ENCODE measurements around the gene LHFPL2. TPM values are rescaled to one million over a fixed set of nuclear protein-coding genes. Genes with fewer than 3 reads are reported as not detected.

The LHFPL2 gene
- polyA plus RNA-seq, 1 of the 3 experiments (the other 2 are of a cell fraction), result 10.4 TPM

- peaks cover 27% of the 10 kb centered on the region for H4K20me1 ChIP-seq (ENCODE audit: insufficient read depth)
- peaks cover 5 to 36% of the 10 kb centered on the region in 2 experiments for H3K36me3 ChIP-seq (replicated peaks in 1 of 2; ENCODE audit: control insufficient read depth in 1 of 2, insufficient read depth in 2 of 2, low read length in 1 of 2)
- no peak overlapping the region for H3K4me3 ChIP-seq (ENCODE audit: low read depth in 2 of 2, low read length in 1 of 2)
- H3F3A ChIP-seq (replicated peaks; ENCODE audit: insufficient read depth), result peaks cover 40% of the 10 kb centered on the region
- ChIA-PET POLR2A (no interaction called here), CTCF (interaction anchor here (0.6 to 2.3 kb wide), 6 partner anchors 8 to 247 kb away, joined by 3 to 10 read pairs (median 4); no protein-coding TSS in a partner anchor)
- H3K9me3 ChIP-seq, result no peaks in the 10 kb centered on the region
- peaks cover 45 to 48% of the 10 kb centered on the region in 2 experiments for H3K4me1 ChIP-seq (ENCODE audit: control insufficient read depth in 1 of 2, insufficient read depth in 2 of 2, low read depth in 1 of 2, low read length in 1 of 2)
- H2AFZ ChIP-seq (ENCODE audit: low read depth), result no peak overlapping the region
- H3K79me2 ChIP-seq (ENCODE audit: insufficient read depth), result peaks cover 96% of the 10 kb centered on the region
- 80% methylated on average over 4 of the region's 4 CpGs for WGBS (ENCODE audit: low lambda C conversion rate)
- peak overlapping the region; percentile 74 to 92 for H3K27ac ChIP-seq (ENCODE audit: low read depth in 2 of 2, low read length in 1 of 2)
- no peak for DNase-seq
- peak overlapping the region; percentile 45; the same call in 1 of the 2 replicates for H3K9ac ChIP-seq
- H3K4me2 ChIP-seq, result peak overlapping the region; percentile 39
- no peaks in the 10 kb centered on the region for H3K27me3 ChIP-seq (ENCODE audit: insufficient read depth)
- TF ChIP-seq SIN3A (IDR thresholded peaks at IDR 0.05; ENCODE audit: borderline replicate concordance, low read depth, low read length), result no peak
- no peak for TF ChIP-seq GATA2 (CRISPR knock-in tag; IDR thresholded peaks at IDR 0.05)
- no peak for TF ChIP-seq MEF2A (IDR thresholded peaks at IDR 0.05; ENCODE audit: borderline replicate concordance, low read depth)
- no peak for TF ChIP-seq RXRA (IDR thresholded peaks at IDR 0.05; ENCODE audit: borderline replicate concordance, low read depth)
- TF ChIP-seq FOXM1 (IDR thresholded peaks at IDR 0.05; ENCODE audit: low read depth), result no peak
- no peak for TF ChIP-seq FOSL2 (IDR thresholded peaks at IDR 0.05; ENCODE audit: borderline replicate concordance, low read depth)
- no peak for TF ChIP-seq RFX5 (IDR thresholded peaks at IDR 0.05; ENCODE audit: low read length)
- no peaks in the 10 kb centered on the region for H3K9me2 ChIP-seq
Measured at GRCh38 chr5:78638973-78639669, 9.5 kb downstream of the LHFPL2 start.

DNA sequence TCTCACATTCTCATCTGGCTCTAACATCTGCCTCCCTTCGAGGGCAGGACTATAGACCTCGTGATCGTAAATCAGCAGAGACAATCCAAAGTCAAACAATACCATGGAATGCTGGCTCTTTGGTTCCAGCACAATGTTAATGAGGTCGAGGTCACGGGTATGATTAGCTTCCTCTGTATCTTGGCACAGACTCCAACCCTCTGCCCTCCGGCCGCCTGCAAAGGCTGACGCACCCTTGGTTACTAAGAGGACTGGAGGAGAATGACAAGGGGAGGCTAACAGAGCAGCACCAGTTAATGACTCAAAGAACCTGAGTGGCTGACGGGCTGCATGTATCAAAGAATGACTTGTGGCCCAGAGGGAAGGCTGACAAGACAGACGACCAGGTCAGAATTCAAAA, 10.1 kb downstream of the LHFPL2 start:
- Histone ChIP-seq H3K4me3 (ENCODE audit: low read depth in 2 of 2, low read length in 1 of 2) (no peak overlapping the region), H4K20me1 (ENCODE audit: insufficient read depth) (peaks cover 34% of the 10 kb centered on the region), H3F3A (replicated peaks; ENCODE audit: insufficient read depth) (peaks cover 38% of the 10 kb centered on the region), H3K4me1 (ENCODE audit: control insufficient read depth in 1 of 2, insufficient read depth in 2 of 2, low read depth in 1 of 2, low read length in 1 of 2) (peaks cover 45 to 52% of the 10 kb centered on the region in 2 experiments), H3K27ac (ENCODE audit: low read depth in 2 of 2, low read length in 1 of 2) (peak overlapping the region; percentile 74 to 92), H3K9me3 (no peaks in the 10 kb centered on the region), H3K9ac (peak overlapping the region; percentile 45; the same call in 1 of the 2 replicates), H2AFZ (ENCODE audit: low read depth) (no peak overlapping the region), H3K9me2 (no peaks in the 10 kb centered on the region), H3K36me3 (replicated peaks in 1 of 2; ENCODE audit: control insufficient read depth in 1 of 2, insufficient read depth in 2 of 2, low read length in 1 of 2) (peaks cover 5 to 33% of the 10 kb centered on the region in 2 experiments), H3K4me2 (peak overlapping the region; percentile 39), H3K79me2 (ENCODE audit: insufficient read depth) (peaks cover 96% of the 10 kb centered on the region), H3K27me3 (ENCODE audit: insufficient read depth) (no peaks in the 10 kb centered on the region)
- CTCF ChIA-PET, result interaction anchor here (1.0 to 1.9 kb wide), 4 partner anchors 9 to 282 kb away, joined by 3 to 10 read pairs (median 5); no protein-coding TSS in a partner anchor
- 10% methylated on average over 10 of the region's 10 CpGs for WGBS (ENCODE audit: low lambda C conversion rate)
- POLR2A ChIA-PET, result no interaction called here
- peak; percentile 64 for DNase-seq
- TF ChIP-seq, protein P1, sequence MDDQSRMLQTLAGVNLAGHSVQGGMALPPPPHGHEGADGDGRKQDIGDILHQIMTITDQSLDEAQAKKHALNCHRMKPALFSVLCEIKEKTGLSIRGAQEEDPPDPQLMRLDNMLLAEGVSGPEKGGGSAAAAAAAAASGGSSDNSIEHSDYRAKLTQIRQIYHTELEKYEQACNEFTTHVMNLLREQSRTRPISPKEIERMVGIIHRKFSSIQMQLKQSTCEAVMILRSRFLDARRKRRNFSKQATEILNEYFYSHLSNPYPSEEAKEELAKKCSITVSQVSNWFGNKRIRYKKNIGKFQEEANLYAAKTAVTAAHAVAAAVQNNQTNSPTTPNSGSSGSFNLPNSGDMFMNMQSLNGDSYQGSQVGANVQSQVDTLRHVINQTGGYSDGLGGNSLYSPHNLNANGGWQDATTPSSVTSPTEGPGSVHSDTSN (IDR thresholded peaks at IDR 0.05), result peak; percentile 89
- peak; percentile 81 for TF ChIP-seq MAX (IDR thresholded peaks at IDR 0.05; ENCODE audit: low read depth)
- TF ChIP-seq GABPA (IDR thresholded peaks at IDR 0.05; ENCODE audit: low read depth), result no peak
- no peak for TF ChIP-seq MEF2A (IDR thresholded peaks at IDR 0.05; ENCODE audit: borderline replicate concordance, low read depth)
- TF ChIP-seq IRF3 (IDR thresholded peaks at IDR 0.05; ENCODE audit: low read depth, low read length), result no peak
- TF ChIP-seq RCOR1 (IDR thresholded peaks at IDR 0.05; ENCODE audit: low read length), result peak; percentile 92
- no peak for TF ChIP-seq CTCF (IDR thresholded peaks at IDR 0.05)
- TF ChIP-seq POLR2AphosphoS5 (IDR thresholded peaks at IDR 0.05; ENCODE audit: low read depth, low read length), result peak; percentile 62; the same call in 1 of the 2 replicates
- TF ChIP-seq SMC3 (IDR thresholded peaks at IDR 0.05; ENCODE audit: low read depth, low read length), result no peak
- peak; percentile 74 for TF ChIP-seq JUND (IDR thresholded peaks at IDR 0.05)
- peak; percentile 41 to 80; a peak in 2 of 4 replicates for TF ChIP-seq EP300 (IDR thresholded peaks at IDR 0.05; ENCODE audit: borderline replicate concordance in 1 of 2, low read depth in 1 of 2, low read length in 1 of 2)
- TF ChIP-seq RXRA (IDR thresholded peaks at IDR 0.05; ENCODE audit: borderline replicate concordance, low read depth), result peak; percentile 89; the same call in 1 of the 2 replicates
- TF ChIP-seq SIN3A (IDR thresholded peaks at IDR 0.05; ENCODE audit: borderline replicate concordance, low read depth, low read length), result peak; percentile 79; the same call in 1 of the 2 replicates
- 0 out of 2 replicates have a peak, but pooled peaks have one; percentile 8 for TF ChIP-seq GATA2 (CRISPR knock-in tag; IDR thresholded peaks at IDR 0.05)
- TF ChIP-seq ZBTB33 (IDR thresholded peaks at IDR 0.05; ENCODE audit: borderline replicate concordance, low read depth), result peak; percentile 43; the same call in 1 of the 2 replicates
- peak; percentile 88 for TF ChIP-seq TCF12 (IDR thresholded peaks at IDR 0.05)
- TF ChIP-seq FOSL2 (IDR thresholded peaks at IDR 0.05; ENCODE audit: borderline replicate concordance, low read depth), result peak; percentile 79; the same call in 1 of the 2 replicates
